PFSK-1 (cell line): ENCODE data around the gene B4GALT3.

Experiments used
- FOXP2 ChIP-seq: optimal IDR thresholded peaks from 2 replicates; pipeline ENCODE3; 2011; ENCODE audit warnings: borderline replicate concordance, control low read depth, inconsistent platforms; ENCODE audit not compliant: insufficient read depth; ENCODE audit errors: extremely low read length, extremely low read depth
- POLR2AphosphoS5 ChIP-seq: IDR thresholded peaks from 2 replicates; pipeline ENCODE4 v1.6.1; 2012; ENCODE audit warnings: low read depth, mild to moderate bottlenecking, control low read depth, low read length, moderate library complexity
- REST ChIP-seq, 2 experiments: IDR thresholded peaks; 2 replicates each; pipeline versions ENCODE4 v1.6.1 to v1.8.0; 2011 to 2012; ENCODE audit warnings: low read depth in 2 of 2, low read length in 2 of 2, control low read depth in 1 of 2, inconsistent platforms in 1 of 2, mild to moderate bottlenecking in 1 of 2, moderate library complexity in 1 of 2; ENCODE audit not compliant: insufficient read depth in 1 of 2
- SIN3A ChIP-seq: IDR thresholded peaks from 2 replicates; pipeline ENCODE4 v1.6.1; 2012; ENCODE audit warnings: mild to moderate bottlenecking, low read length, moderate library complexity, borderline replicate concordance; ENCODE audit not compliant: insufficient read depth
- TAF1 ChIP-seq: IDR thresholded peaks from 2 replicates; pipeline ENCODE4 v1.6.1; 2012; ENCODE audit warnings: low read length, control low read depth, borderline replicate concordance; ENCODE audit not compliant: insufficient read depth

B4GALT3 gene

DNA sequence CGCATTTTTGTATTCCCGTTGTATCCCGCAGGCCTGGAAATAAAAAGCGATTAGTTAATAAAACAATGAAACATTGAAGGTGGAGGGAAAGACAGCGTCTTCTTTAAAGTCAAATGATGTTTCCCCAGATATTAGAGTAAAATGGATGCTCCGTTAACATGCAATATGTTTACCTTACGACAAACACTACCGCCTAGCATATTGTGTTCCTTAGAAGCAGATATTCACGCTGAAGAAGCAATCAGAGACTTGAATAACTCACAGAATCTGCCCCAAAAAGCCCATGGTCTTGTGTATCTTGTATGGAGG, 583 bp upstream of the B4GALT3 start:
- TF ChIP-seq TAF1 (no peak), SIN3A (no peak), POLR2AphosphoS5 (no peak)

GRCh38 chr1:161176468-161177111, 717 bp downstream of the B4GALT3 start:
- TF ChIP-seq FOXP2 = no peak
- TF ChIP-seq SIN3A = no peak
- TF ChIP-seq POLR2AphosphoS5 = no peak
- TF ChIP-seq REST (IDR thresholded peaks at IDR 0.05; ENCODE audit: insufficient read depth in 1 of 2, low read depth in 2 of 2, low read length in 2 of 2) = no peak
- no peak for TF ChIP-seq TAF1

GRCh38 chr1:161175771-161176453, 1.4 kb downstream of the B4GALT3 start:
- TF ChIP-seq POLR2AphosphoS5 (no peak), REST (IDR thresholded peaks at IDR 0.05; ENCODE audit: insufficient read depth in 1 of 2, low read depth in 2 of 2, low read length in 2 of 2) (no peak), SIN3A (no peak)

GRCh38 chr1:161174911-161175310, 2.4 kb downstream of the B4GALT3 start:
- TF ChIP-seq FOXP2 (no peak), SIN3A (no peak), POLR2AphosphoS5 (no peak), REST (IDR thresholded peaks at IDR 0.05; ENCODE audit: insufficient read depth in 1 of 2, low read depth in 2 of 2, low read length in 2 of 2) (no peak), TAF1 (no peak)

DNA sequence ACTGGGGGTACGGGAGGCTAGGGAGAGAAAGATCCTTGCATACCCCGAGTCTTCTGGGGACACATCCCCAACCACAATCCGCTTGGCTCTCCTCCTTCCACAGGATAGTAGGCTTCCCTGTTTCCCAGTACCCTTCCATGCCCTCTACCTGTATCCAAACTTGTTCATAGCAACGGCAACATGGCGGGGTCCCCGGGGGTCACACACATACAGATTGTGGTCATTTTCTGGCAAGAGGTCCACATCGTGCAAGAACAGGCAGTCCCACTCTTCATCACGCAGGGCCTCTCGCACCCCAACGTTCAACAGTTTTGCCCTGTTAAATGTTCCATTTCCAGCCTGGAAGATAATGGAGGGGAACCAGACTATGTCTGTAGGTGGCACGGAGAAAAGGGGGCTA, 3.6 kb downstream of the B4GALT3 start:
- no peak for TF ChIP-seq REST (IDR thresholded peaks at IDR 0.05; ENCODE audit: insufficient read depth in 1 of 2, low read depth in 2 of 2, low read length in 2 of 2)
- no peak for TF ChIP-seq SIN3A
- TF ChIP-seq TAF1 = no peak
- no peak for TF ChIP-seq FOXP2
- no peak for TF ChIP-seq POLR2AphosphoS5
